Measurements from ENCODE around the gene FARS2. TPM values are rescaled to one million over a fixed set of nuclear protein-coding genes. Genes with fewer than 3 reads are reported as not detected.

Gene FARS2
- total RNA-seq, 5 donors from 2014 or later (not counting 1 experiment from before 2014, with no cell fraction given), result 17.9 to 24.2 (median 20.3) TPM

DNA sequence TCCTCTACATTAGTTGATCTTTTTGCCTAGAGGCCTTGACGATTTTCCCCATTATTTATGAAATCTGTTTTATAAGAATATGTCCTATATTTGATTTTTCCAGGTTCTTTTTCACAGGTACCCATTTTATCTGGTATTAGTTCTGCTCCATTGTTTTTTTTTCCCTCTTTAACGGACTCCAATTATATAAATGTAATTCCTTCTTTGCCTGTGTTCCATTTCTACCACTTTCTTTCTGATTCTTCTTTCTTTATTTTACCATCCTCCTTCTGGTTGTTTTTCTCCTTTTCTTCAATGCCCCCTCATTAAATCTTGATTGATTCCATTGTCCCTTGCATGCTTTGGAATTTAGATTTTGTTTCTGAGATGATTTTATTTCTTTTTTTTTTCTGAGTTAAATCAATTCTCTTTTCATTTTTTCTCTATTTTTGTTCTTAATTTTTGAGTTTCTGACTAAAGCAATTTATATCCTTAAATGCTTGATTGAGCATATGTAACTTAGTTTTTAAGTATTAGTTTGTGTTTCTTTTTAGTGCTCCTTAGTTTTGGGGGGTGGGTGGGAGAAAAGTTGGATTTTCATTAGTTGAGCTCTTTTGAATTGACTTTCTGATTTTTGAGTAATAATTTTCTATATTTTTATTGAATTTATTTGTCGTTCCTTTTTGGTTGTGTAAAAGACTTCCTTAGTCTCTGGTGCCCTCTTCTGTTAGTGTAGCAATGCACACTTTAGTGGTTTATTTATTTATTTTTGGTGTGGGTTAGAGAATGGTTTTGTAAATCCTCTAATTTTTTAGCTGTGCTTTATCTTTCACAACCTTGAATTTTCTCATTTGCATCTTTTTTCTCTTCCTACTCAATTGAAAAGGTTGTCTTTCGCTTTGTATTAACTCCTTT lies 140.8 kb downstream of the FARS2 start:
- Mint-ChIP-seq H3K27me3 (no peaks in the 10 kb centered on the region), H3K36me3 (peaks cover 16% of the 10 kb centered on the region)
- POLR2A ChIA-PET, result no interaction called here

DNA sequence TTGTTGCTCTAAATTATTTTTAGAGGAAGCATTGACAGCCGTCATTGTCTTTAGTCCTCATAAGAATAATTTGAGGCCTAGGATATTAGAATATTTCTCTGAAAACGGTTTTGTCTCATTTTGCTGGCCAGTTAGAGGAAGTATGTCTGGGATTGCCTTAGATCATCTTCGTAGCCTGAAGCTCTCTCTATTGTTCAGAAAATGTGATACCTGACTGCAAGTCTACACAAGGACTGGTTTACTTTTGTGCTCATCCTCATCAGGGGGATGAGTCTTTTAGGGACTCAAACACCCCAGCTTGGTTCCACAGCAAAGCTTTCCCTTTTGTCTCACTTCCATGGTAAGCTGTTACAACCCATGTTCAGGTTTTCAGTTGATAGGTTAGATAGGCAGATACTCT lies 141.8 kb downstream of the FARS2 start:
- Mint-ChIP-seq H3K4me3 (no peak overlapping the region), H3K36me3 (peaks cover 21% of the 10 kb centered on the region), H3K4me1 (peaks cover 2 to 14% (median 10%) of the 10 kb centered on the region in 3 donors), H3K27ac (no peak overlapping the region), H3K9me3 (peaks cover 0 to 5% (median 5%) of the 10 kb centered on the region in 3 donors), H3K27me3 (no peaks in the 10 kb centered on the region)
- peaks cover 0 to 3% of the 10 kb centered on the region in 2 donors for H3K36me3 ChIP-seq (ENCODE audit: control insufficient read depth in 2 of 2, extremely low read depth in 1 of 2, insufficient read depth in 1 of 2, low read length in 1 of 2)
- DNase-seq, result no peak
- no peaks in the 10 kb centered on the region for H3K9me3 ChIP-seq
- 92% methylated on average over 2 of the region's 3 CpGs for WGBS (ENCODE audit: insufficient coverage)
- no peak overlapping the region for H3K27ac ChIP-seq (ENCODE audit: low read length)
- no peak overlapping the region for H3K4me3 ChIP-seq (ENCODE audit: control insufficient read depth in 1 of 2, extremely low read depth in 1 of 2, low read length in 1 of 2)
- ChIA-PET POLR2A (interaction anchor here in 1 of 2 donors (0.7 kb wide), 1 partner anchor 23 kb away, joined by 3 read pairs; no protein-coding TSS in a partner anchor), CTCF (no interaction called here)
- H3K27me3 ChIP-seq (replicated peaks in 1 of 2; ENCODE audit: control insufficient read depth in 2 of 2, extremely low read depth in 1 of 2, insufficient read depth in 2 of 2, low read length in 1 of 2), result no peaks in the 10 kb centered on the region
- no peak for ATAC-seq (replicated peaks in 1 of 4)
- H3K4me1 ChIP-seq (ENCODE audit: control insufficient read depth in 1 of 2, extremely low read depth in 1 of 2, insufficient read depth in 2 of 2, low read length in 2 of 2), result no peaks in the 10 kb centered on the region

More for the DNA sequence above, 140.8 kb downstream of the FARS2 start:
- no peaks in the 10 kb centered on the region for H3K4me1 ChIP-seq (ENCODE audit: control insufficient read depth in 1 of 2, extremely low read depth in 1 of 2, insufficient read depth in 2 of 2, low read length in 2 of 2)
- H3K9me3 ChIP-seq, result no peaks in the 10 kb centered on the region
- H3K27ac Mint-ChIP-seq, result no peak overlapping the region
- H3K4me3 ChIP-seq (ENCODE audit: control insufficient read depth in 1 of 2, extremely low read depth in 1 of 2, low read length in 1 of 2), result no peak overlapping the region
- no CpG with 5 or more reads among the region's 4 CpGs for WGBS (ENCODE audit: insufficient coverage)
- CTCF ChIA-PET, result interaction anchor here (0.5 to 1.8 kb wide), 4 partner anchors 258 to 1410 kb away, joined by 3 to 9 read pairs (median 5); no protein-coding TSS in a partner anchor
- H3K36me3 ChIP-seq (ENCODE audit: control insufficient read depth in 2 of 2, extremely low read depth in 1 of 2, insufficient read depth in 1 of 2, low read length in 1 of 2), result peaks cover 0 to 3% of the 10 kb centered on the region in 2 donors
- ATAC-seq (replicated peaks in 1 of 4) (no peak), DNase-seq (peak in 1 of 35 experiments; percentile 22)
- H3K9me3 Mint-ChIP-seq, result peaks cover 0 to 5% (median 5%) of the 10 kb centered on the region in 3 donors
- H3K27me3 ChIP-seq (replicated peaks in 1 of 2; ENCODE audit: control insufficient read depth in 2 of 2, extremely low read depth in 1 of 2, insufficient read depth in 2 of 2, low read length in 1 of 2), result no peaks in the 10 kb centered on the region
- H3K4me1 Mint-ChIP-seq, result peaks cover 2 to 14% (median 10%) of the 10 kb centered on the region in 3 donors
- H3K4me3 Mint-ChIP-seq, result no peak overlapping the region
- no peak overlapping the region for H3K27ac ChIP-seq (ENCODE audit: low read length)

DNA sequence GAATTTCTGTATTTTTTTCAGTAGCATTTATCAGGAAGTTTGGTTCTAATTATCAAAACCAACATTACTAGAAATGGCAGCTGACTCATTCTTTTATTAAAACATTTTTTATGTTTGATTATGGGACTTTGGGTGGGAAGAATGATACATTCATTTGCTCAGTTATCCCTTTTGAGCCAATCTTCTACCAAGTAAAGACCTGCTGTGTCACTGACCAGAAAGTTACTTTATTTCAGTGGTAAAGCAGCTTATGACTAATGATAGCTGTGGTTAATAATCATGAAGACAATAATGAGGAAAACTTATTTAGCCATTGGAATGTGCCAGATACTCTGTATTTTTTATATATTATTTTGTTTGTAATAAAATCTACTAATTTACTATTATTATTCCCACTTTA lies 142.3 kb downstream of the FARS2 start:
- POLR2A ChIA-PET, result no interaction called here

DNA sequence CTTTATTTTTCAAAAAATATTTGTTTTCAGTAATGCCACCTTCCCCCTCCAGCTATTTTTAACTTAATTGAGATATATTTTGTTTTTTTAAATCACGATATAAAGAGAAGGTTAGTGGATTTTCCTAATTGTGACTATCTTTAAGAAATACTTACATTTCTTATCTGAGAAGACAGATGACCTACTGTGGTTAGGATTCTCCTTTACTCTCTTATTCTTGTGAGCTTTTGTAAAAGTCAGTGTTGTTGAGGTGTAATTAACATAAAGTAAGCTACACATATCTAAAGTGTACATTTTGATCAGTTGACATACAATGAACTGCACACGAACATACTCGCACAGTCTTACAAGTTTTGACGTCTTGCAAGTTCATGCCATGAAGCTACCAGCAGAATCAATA lies 144.7 kb downstream of the FARS2 start:
- no peak for DNase-seq
- Mint-ChIP-seq H3K27me3 (no peaks in the 10 kb centered on the region), H3K4me1 (peaks cover 0 to 10% (median 6%) of the 10 kb centered on the region in 3 donors), H3K4me3 (no peak overlapping the region), H3K9me3 (peaks cover 0 to 5% (median 5%) of the 10 kb centered on the region in 3 donors), H3K27ac (no peak overlapping the region), H3K36me3 (peaks cover 33% of the 10 kb centered on the region)
- ChIA-PET CTCF (interaction anchor here in 1 of 2 donors (0.7 kb wide), 1 partner anchor 405 kb away, joined by 3 read pairs; no protein-coding TSS in a partner anchor), POLR2A (no interaction called here)
- WGBS (ENCODE audit: insufficient coverage), result 100% methylated on average over 3 of the region's 4 CpGs
- no peak for ATAC-seq (replicated peaks in 1 of 4)
- H3K36me3 ChIP-seq (ENCODE audit: control insufficient read depth in 2 of 2, extremely low read depth in 1 of 2, insufficient read depth in 1 of 2, low read length in 1 of 2), result peaks cover 4 to 7% of the 10 kb centered on the region in 2 donors
- no peak overlapping the region for H3K4me3 ChIP-seq (ENCODE audit: control insufficient read depth in 1 of 2, extremely low read depth in 1 of 2, low read length in 1 of 2)
- no peak overlapping the region for H3K27ac ChIP-seq (ENCODE audit: low read length)
- H3K4me1 ChIP-seq (ENCODE audit: control insufficient read depth in 1 of 2, extremely low read depth in 1 of 2, insufficient read depth in 2 of 2, low read length in 2 of 2), result no peaks in the 10 kb centered on the region
- H3K9me3 ChIP-seq, result no peaks in the 10 kb centered on the region
- H3K27me3 ChIP-seq (replicated peaks in 1 of 2; ENCODE audit: control insufficient read depth in 2 of 2, extremely low read depth in 1 of 2, insufficient read depth in 2 of 2, low read length in 1 of 2), result no peaks in the 10 kb centered on the region

More for the DNA sequence above, 142.3 kb downstream of the FARS2 start:
- Mint-ChIP-seq H3K36me3 (peaks cover 27% of the 10 kb centered on the region), H3K4me1 (peaks cover 2 to 11% (median 10%) of the 10 kb centered on the region in 3 donors), H3K27me3 (no peaks in the 10 kb centered on the region), H3K27ac (peak overlapping the region in 1 of 2 donors; percentile 5), H3K4me3 (no peak overlapping the region), H3K9me3 (peaks cover 0 to 5% (median 5%) of the 10 kb centered on the region in 3 donors)
- H3K36me3 ChIP-seq (ENCODE audit: control insufficient read depth in 2 of 2, extremely low read depth in 1 of 2, insufficient read depth in 1 of 2, low read length in 1 of 2), result peaks cover 0 to 4% of the 10 kb centered on the region in 2 donors
- no peaks in the 10 kb centered on the region for H3K27me3 ChIP-seq (replicated peaks in 1 of 2; ENCODE audit: control insufficient read depth in 2 of 2, extremely low read depth in 1 of 2, insufficient read depth in 2 of 2, low read length in 1 of 2)
- ATAC-seq (replicated peaks in 1 of 4) (no peak), DNase-seq (no peak)
- CTCF ChIA-PET, result interaction anchor here (0.7 kb wide), 2 partner anchors 260 to 263 kb away, joined by 3 read pairs; no protein-coding TSS in a partner anchor
- H3K9me3 ChIP-seq, result no peaks in the 10 kb centered on the region
- no peaks in the 10 kb centered on the region for H3K4me1 ChIP-seq (ENCODE audit: control insufficient read depth in 1 of 2, extremely low read depth in 1 of 2, insufficient read depth in 2 of 2, low read length in 2 of 2)
- no peak overlapping the region for H3K4me3 ChIP-seq (ENCODE audit: control insufficient read depth in 1 of 2, extremely low read depth in 1 of 2, low read length in 1 of 2)
- H3K27ac ChIP-seq (ENCODE audit: low read length), result no peak overlapping the region

DNA sequence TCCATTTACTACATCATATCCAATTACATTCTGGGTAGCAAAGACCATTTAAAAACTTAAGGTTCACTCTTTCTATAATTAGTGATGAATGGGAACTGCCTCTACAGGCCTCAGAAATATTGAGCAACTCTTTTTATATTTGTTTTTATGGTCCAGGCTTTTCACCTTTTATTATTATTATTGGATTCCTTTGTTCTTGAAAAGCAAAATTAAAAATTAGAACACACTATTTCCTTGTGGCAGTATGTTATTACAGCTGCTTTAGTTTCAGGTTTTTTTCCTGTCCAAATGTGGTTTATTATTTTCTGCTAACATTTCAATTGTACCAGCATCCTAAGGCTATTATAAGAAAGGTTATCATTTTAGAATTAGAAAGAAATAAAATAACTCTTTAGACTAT lies 150.1 kb downstream of the FARS2 start:
- no peak overlapping the region for H3K27ac ChIP-seq (ENCODE audit: low read length)
- H3K36me3 ChIP-seq (ENCODE audit: control insufficient read depth in 2 of 2, extremely low read depth in 1 of 2, insufficient read depth in 1 of 2, low read length in 1 of 2), result peaks cover 3 to 4% of the 10 kb centered on the region in 2 donors
- no peaks in the 10 kb centered on the region for H3K4me1 Mint-ChIP-seq
- no peak overlapping the region for H3K27ac Mint-ChIP-seq
- H3K27me3 Mint-ChIP-seq, result no peaks in the 10 kb centered on the region
- no peaks in the 10 kb centered on the region for H3K27me3 ChIP-seq (replicated peaks in 1 of 2; ENCODE audit: control insufficient read depth in 2 of 2, extremely low read depth in 1 of 2, insufficient read depth in 2 of 2, low read length in 1 of 2)
- no peaks in the 10 kb centered on the region for H3K4me1 ChIP-seq (ENCODE audit: control insufficient read depth in 1 of 2, extremely low read depth in 1 of 2, insufficient read depth in 2 of 2, low read length in 2 of 2)
- ChIA-PET CTCF (no interaction called here), POLR2A (no interaction called here)
- H3K4me3 ChIP-seq (ENCODE audit: control insufficient read depth in 1 of 2, extremely low read depth in 1 of 2, low read length in 1 of 2), result no peak overlapping the region
- no peaks in the 10 kb centered on the region for H3K9me3 ChIP-seq
- no peaks in the 10 kb centered on the region for H3K9me3 Mint-ChIP-seq
- DNase-seq (no peak), ATAC-seq (replicated peaks in 1 of 4) (no peak)
- no peak overlapping the region for H3K4me3 Mint-ChIP-seq
- H3K36me3 Mint-ChIP-seq, result peaks cover 35% of the 10 kb centered on the region

DNA sequence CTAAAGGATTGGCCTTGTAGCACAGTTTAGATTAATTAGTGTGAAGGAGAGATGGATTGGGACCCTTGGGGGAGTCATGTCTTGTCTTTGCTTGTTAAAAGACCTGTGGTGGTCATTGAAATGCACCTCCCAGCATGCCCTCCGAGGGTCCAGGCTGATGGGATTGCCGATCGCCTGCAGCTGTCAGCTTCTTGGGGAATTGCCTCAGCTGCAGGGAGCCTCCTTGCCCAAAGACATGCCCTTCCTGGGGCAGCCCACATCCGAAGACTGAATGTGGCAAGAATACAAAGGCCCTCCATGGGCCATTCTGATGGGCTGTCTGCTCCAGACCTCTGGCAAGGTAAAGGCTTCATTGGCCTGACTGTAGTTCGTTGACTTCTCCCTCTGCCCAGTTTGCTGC lies 150.7 kb downstream of the FARS2 start:
- H3K36me3 ChIP-seq (ENCODE audit: control insufficient read depth in 2 of 2, extremely low read depth in 1 of 2, insufficient read depth in 1 of 2, low read length in 1 of 2), result peaks cover 3 to 4% of the 10 kb centered on the region in 2 donors
- CTCF ChIA-PET, result no interaction called here
- no peaks in the 10 kb centered on the region for H3K9me3 ChIP-seq
- Mint-ChIP-seq H3K9me3 (no peaks in the 10 kb centered on the region), H3K4me3 (no peak overlapping the region), H3K27me3 (no peaks in the 10 kb centered on the region), H3K36me3 (peaks cover 32% of the 10 kb centered on the region), H3K4me1 (no peaks in the 10 kb centered on the region), H3K27ac (no peak overlapping the region)
- H3K27me3 ChIP-seq (replicated peaks in 1 of 2; ENCODE audit: control insufficient read depth in 2 of 2, extremely low read depth in 1 of 2, insufficient read depth in 2 of 2, low read length in 1 of 2), result no peaks in the 10 kb centered on the region
- ATAC-seq (replicated peaks in 1 of 4), result no peak
- POLR2A ChIA-PET, result no interaction called here
- no peak overlapping the region for H3K4me3 ChIP-seq (ENCODE audit: control insufficient read depth in 1 of 2, extremely low read depth in 1 of 2, low read length in 1 of 2)
- no peaks in the 10 kb centered on the region for H3K4me1 ChIP-seq (ENCODE audit: control insufficient read depth in 1 of 2, extremely low read depth in 1 of 2, insufficient read depth in 2 of 2, low read length in 2 of 2)
- H3K27ac ChIP-seq (ENCODE audit: low read length), result no peak overlapping the region
- 88% methylated on average over 4 of the region's 5 CpGs for WGBS (ENCODE audit: insufficient coverage)
- no peak for DNase-seq
